ENCODE results near the gene COL26A1.

Gene COL26A1

DNA sequence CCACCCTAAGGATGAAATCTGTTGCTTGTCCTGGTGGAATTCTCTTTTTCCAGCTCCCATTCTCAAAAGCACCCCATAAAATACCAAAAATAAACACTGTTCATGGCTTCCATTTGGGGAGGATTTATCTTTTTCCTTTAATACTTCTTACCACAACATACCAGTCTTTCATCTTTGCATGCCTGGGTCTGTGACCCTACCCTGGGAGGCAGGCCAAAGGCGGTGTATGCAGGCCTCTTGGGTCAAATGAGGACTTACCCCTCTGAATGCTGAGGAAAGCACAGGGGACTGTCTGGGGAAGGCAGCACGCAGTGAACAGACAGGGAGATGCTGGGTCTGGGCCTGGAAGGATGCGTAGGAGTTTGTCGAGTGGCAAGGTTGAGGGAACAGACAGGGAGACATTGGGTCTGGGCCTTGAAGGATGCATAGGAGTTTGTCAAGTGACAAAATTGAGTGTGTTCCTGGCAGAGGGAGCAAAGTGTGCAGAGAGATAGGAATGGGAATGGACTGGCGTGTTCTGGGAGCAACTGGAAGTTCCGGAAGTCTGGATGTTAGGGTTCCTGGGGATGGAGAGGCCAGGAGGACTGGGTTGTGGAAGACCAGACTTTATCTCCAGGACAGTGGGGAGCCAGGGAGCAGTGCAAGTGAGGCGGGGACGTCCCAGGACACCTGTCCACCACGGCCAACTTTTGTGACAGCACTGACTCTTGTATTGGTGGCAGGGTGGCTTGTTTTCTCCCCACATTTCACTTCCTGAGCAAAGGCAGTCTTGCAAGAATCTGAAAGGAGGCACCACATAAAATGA is 225.7 kb downstream of the COL26A1 start:
- Histone ChIP-seq H2BK12ac (ENCODE audit: low read length) (no peak overlapping the region), H3K9ac (ENCODE audit: low read depth, low read length, poor library complexity) (no peak overlapping the region), H2BK15ac (ENCODE audit: low read length) (no peak overlapping the region), H3K4me3 (ENCODE audit: low read length in 2 of 2) (no peak overlapping the region), H4K8ac (ENCODE audit: low read depth, low read length) (no peak overlapping the region), H2AFZ (ENCODE audit: low read length) (no peak overlapping the region), H3K79me1 (ENCODE audit: low read depth, low read length) (no peaks in the 10 kb centered on the region), H2BK120ac (ENCODE audit: low read depth, low read length) (no peak overlapping the region), H3K4me2 (ENCODE audit: insufficient read depth, low read length, poor library complexity, severe bottlenecking) (no peak overlapping the region), H2BK5ac (ENCODE audit: low read length) (no peak overlapping the region), H4K91ac (ENCODE audit: low read depth, low read length, poor library complexity) (no peak overlapping the region), H3K4me1 (ENCODE audit: control insufficient read depth in 2 of 2, insufficient read depth in 1 of 2, low read depth in 1 of 2, low read length in 2 of 2) (peaks cover 0 to 4% of the 10 kb centered on the region in 2 donors), H3K23ac (ENCODE audit: low read depth, low read length, poor library complexity) (no peak overlapping the region), H3K18ac (ENCODE audit: low read length) (peak overlapping the region; percentile 0), H3K14ac (ENCODE audit: low read length) (peak overlapping the region; percentile 85), H3K27ac (replicated peaks; ENCODE audit: low read length) (no peak overlapping the region), H3K9me3 (replicated peaks in 1 of 2; ENCODE audit: control insufficient read depth in 2 of 2, insufficient read depth in 1 of 2, low read depth in 1 of 2, low read length in 2 of 2) (no peaks in the 10 kb centered on the region), H3K4ac (ENCODE audit: low read length) (no peak overlapping the region), H2AK5ac (ENCODE audit: low read depth, low read length) (no peak overlapping the region), H3K36me3 (replicated peaks in 1 of 2; ENCODE audit: control insufficient read depth in 2 of 2, insufficient read depth in 2 of 2, low read length in 2 of 2) (no peaks in the 10 kb centered on the region), H3K27me3 (ENCODE audit: control insufficient read depth in 3 of 3, insufficient read depth in 3 of 3, low read depth in 1 of 3, low read length in 3 of 3) (peaks cover 0 to 1% (median 0%) of the 10 kb centered on the region in 3 experiments)
- no CpG with 5 or more reads among the region's 9 CpGs for WGBS, 2 donors (ENCODE audit: extremely low coverage in 2 of 2, insufficient read length in 2 of 2, insufficient replicate concordance in 1 of 2)
- no peak for DNase-seq (ENCODE audit: low spot score)

DNA sequence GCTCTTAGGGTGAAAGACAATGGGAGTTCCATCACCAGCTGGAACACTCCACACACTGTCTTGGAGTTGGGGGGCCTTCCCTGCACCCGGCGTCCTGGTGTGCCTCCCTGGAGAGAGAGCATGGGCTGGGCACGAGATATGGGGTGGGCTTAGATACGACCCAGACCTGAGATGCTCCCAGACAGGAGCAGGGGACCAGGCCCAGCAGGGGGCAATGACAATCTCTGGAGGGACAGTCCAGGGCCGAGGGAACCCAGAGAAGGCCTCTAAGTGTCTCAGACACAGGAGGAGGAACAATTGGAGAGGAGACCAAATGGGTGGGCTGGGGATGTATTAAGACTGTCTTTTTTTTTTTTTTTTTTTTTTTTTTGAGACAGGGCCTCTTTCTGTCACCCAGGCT is 226.4 kb downstream of the COL26A1 start:
- no peak overlapping the region for H2BK120ac ChIP-seq (ENCODE audit: low read depth, low read length)
- H3K23ac ChIP-seq (ENCODE audit: low read depth, low read length, poor library complexity) = no peak overlapping the region
- no peak overlapping the region for H3K9ac ChIP-seq (ENCODE audit: low read depth, low read length, poor library complexity)
- peaks cover 0 to 1% (median 0%) of the 10 kb centered on the region in 3 experiments for H3K27me3 ChIP-seq (ENCODE audit: control insufficient read depth in 3 of 3, insufficient read depth in 3 of 3, low read depth in 1 of 3, low read length in 3 of 3)
- no peak overlapping the region for H4K8ac ChIP-seq (ENCODE audit: low read depth, low read length)
- no peak overlapping the region for H4K91ac ChIP-seq (ENCODE audit: low read depth, low read length, poor library complexity)
- no peak overlapping the region for H3K4me2 ChIP-seq (ENCODE audit: insufficient read depth, low read length, poor library complexity, severe bottlenecking)
- no peak overlapping the region for H2BK12ac ChIP-seq (ENCODE audit: low read length)
- H3K4ac ChIP-seq (ENCODE audit: low read length) = no peak overlapping the region
- H2AFZ ChIP-seq (ENCODE audit: low read length) = no peak overlapping the region
- no peaks in the 10 kb centered on the region for H3K9me3 ChIP-seq (replicated peaks in 1 of 2; ENCODE audit: control insufficient read depth in 2 of 2, insufficient read depth in 1 of 2, low read depth in 1 of 2, low read length in 2 of 2)
- H3K36me3 ChIP-seq (replicated peaks in 1 of 2; ENCODE audit: control insufficient read depth in 2 of 2, insufficient read depth in 2 of 2, low read length in 2 of 2) = no peaks in the 10 kb centered on the region
- H3K18ac ChIP-seq (ENCODE audit: low read length) = no peak overlapping the region
- H3K79me1 ChIP-seq (ENCODE audit: low read depth, low read length) = no peaks in the 10 kb centered on the region
- no peak overlapping the region for H3K27ac ChIP-seq (replicated peaks; ENCODE audit: low read length)
- H2AK5ac ChIP-seq (ENCODE audit: low read depth, low read length) = no peak overlapping the region
- H2BK15ac ChIP-seq (ENCODE audit: low read length) = no peak overlapping the region
- no peak overlapping the region for H3K4me3 ChIP-seq (ENCODE audit: low read length in 2 of 2)
- no CpG with 5 or more reads among the region's 5 CpGs for WGBS, 2 donors (ENCODE audit: extremely low coverage in 2 of 2, insufficient read length in 2 of 2, insufficient replicate concordance in 1 of 2)
- peaks cover 0 to 4% of the 10 kb centered on the region in 2 donors for H3K4me1 ChIP-seq (ENCODE audit: control insufficient read depth in 2 of 2, insufficient read depth in 1 of 2, low read depth in 1 of 2, low read length in 2 of 2)
- H2BK5ac ChIP-seq (ENCODE audit: low read length) = no peak overlapping the region
- H3K14ac ChIP-seq (ENCODE audit: low read length) = no peak overlapping the region
- no peak for DNase-seq (ENCODE audit: low spot score)

DNA sequence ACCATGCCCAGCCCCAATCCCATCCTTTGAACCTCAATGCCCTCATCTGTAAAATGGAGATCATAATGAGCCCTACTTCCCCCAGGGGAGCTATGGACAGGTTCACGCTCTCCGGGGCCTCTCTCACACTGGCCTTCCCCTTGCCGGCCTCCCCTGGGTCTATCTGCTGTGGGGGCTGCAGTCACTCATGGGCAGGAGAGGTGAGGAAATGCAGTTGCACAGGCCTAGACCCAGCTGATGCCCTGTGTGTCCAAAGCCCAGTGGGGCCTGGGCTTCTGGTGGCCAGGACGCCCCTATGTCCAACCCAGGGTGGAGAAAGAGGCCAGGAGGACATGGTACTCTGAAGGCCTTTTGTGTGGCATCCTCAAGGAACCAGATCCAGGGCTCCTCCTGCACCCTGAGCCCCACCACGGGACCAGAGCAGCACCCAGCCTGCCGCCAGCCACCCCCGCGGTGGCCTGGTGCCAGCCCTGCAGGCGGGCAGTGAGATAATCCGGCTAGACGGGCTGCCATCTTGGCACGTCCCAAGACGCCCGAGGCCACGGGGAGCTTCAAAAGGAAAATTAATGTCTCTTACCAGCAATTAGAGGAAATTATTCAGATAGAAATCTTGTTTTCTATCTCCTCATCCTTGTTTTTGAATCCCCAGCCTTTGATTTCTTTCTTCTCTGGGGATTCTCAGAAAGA is 227.4 kb downstream of the COL26A1 start:
- no peak overlapping the region for H2BK120ac ChIP-seq (ENCODE audit: low read depth, low read length)
- no peaks in the 10 kb centered on the region for H3K79me1 ChIP-seq (ENCODE audit: low read depth, low read length)
- WGBS, 2 donors (ENCODE audit: extremely low coverage in 2 of 2, insufficient read length in 2 of 2, insufficient replicate concordance in 1 of 2) = no CpG with 5 or more reads among the region's 15 CpGs
- no peak overlapping the region for H2AFZ ChIP-seq (ENCODE audit: low read length)
- H3K4me3 ChIP-seq (ENCODE audit: low read length in 2 of 2) = no peak overlapping the region
- H3K9ac ChIP-seq (ENCODE audit: low read depth, low read length, poor library complexity) = no peak overlapping the region
- no peaks in the 10 kb centered on the region for H3K9me3 ChIP-seq (replicated peaks in 1 of 2; ENCODE audit: control insufficient read depth in 2 of 2, insufficient read depth in 1 of 2, low read depth in 1 of 2, low read length in 2 of 2)
- DNase-seq (ENCODE audit: low spot score) = no peak
- H3K4me1 ChIP-seq (ENCODE audit: control insufficient read depth in 2 of 2, insufficient read depth in 1 of 2, low read depth in 1 of 2, low read length in 2 of 2) = peaks cover 0 to 4% of the 10 kb centered on the region in 2 donors
- H2BK5ac ChIP-seq (ENCODE audit: low read length) = no peak overlapping the region
- peak overlapping the region; percentile 70 for H3K18ac ChIP-seq (ENCODE audit: low read length)
- H2AK5ac ChIP-seq (ENCODE audit: low read depth, low read length) = peak overlapping the region; percentile 47
- H2BK12ac ChIP-seq (ENCODE audit: low read length) = no peak overlapping the region
- peak overlapping the region; percentile 13 for H2BK15ac ChIP-seq (ENCODE audit: low read length)
- H3K4me2 ChIP-seq (ENCODE audit: insufficient read depth, low read length, poor library complexity, severe bottlenecking) = no peak overlapping the region
- no peak overlapping the region for H4K91ac ChIP-seq (ENCODE audit: low read depth, low read length, poor library complexity)
- H3K23ac ChIP-seq (ENCODE audit: low read depth, low read length, poor library complexity) = peak overlapping the region; percentile 25
- H3K14ac ChIP-seq (ENCODE audit: low read length) = no peak overlapping the region
- no peaks in the 10 kb centered on the region for H3K36me3 ChIP-seq (replicated peaks in 1 of 2; ENCODE audit: control insufficient read depth in 2 of 2, insufficient read depth in 2 of 2, low read length in 2 of 2)
- no peak overlapping the region for H4K8ac ChIP-seq (ENCODE audit: low read depth, low read length)
- no peak overlapping the region for H3K27ac ChIP-seq (replicated peaks; ENCODE audit: low read length)
- H3K27me3 ChIP-seq (ENCODE audit: control insufficient read depth in 3 of 3, insufficient read depth in 3 of 3, low read depth in 1 of 3, low read length in 3 of 3) = peaks cover 0 to 1% (median 0%) of the 10 kb centered on the region in 3 experiments
- H3K4ac ChIP-seq (ENCODE audit: low read length) = no peak overlapping the region

Data from neuronal stem cell (in vitro differentiated cells).